RWPE1 (cell line): ENCODE results near the gene FBXW11.

Source experiments
- CTCF ChIA-PET: fragments of 350-600 bp; sonication (Branson Sonifier 250); formaldehyde crosslinking; extraction: SDS; loops from one replicate; lab custom pipeline; 2021; lab: Yijun Ruan, JAX
- POLR2A ChIA-PET: fragments of 400-600 bp; formaldehyde crosslinking; extraction: SDS; loops from one replicate; lab custom pipeline; 2020; ENCODE audit warnings: antibody characterized with exemption; ENCODE audit not compliant: low non-redundant PET; lab: Yijun Ruan, JAX
- DNase-seq: peaks from one replicate; pipeline ENCODE4 v3.0.0; 2012; ENCODE audit warnings: low spot score
- H3K27ac ChIP-seq: fragments of 450-650 bp; 2 replicates; pipeline ENCODE4 v1.5.1; 2017
- TF ChIP-seq, protein P1 (sequence below): fragments of 450-650 bp; conservative IDR thresholded peaks from 2 replicates; pipeline ENCODE4 v1.5.1; 2017; ENCODE audit warnings: low read depth, mild to moderate bottlenecking

Gene FBXW11

DNA sequence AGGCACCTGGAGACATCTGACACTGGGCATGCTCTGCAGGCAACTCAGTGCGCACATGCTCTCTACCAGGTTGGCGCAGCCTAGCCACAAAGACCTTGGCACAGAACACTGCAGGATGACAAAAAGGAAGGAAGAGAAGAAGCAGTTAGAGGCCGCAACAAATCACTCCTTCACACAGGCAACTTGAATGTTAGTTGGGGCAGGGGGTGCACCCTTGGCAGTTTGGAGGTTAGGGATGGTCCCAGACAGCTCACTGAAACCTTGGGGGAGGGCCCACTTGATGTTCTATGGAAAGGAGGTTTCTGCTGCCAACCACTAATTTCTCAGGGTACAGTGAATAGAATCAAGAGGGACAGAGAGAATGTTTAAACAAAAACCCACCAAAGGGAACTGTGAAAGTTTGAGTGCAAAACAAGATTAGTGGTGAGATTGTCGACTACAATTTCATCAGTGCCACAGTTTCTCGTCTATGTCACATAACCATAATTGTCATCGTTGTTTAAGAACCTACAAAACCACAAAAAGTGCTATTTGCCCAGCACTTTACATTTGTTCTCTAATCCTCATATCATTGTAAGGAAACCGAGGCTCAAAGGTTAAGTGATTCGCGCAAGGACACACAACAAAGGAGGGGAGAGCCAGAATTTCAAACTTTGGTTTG, 48.7 kb downstream of the FBXW11 start:
- POLR2A ChIA-PET, result interaction anchor here (0.6 kb wide), 1 partner anchor 43 kb away, joined by 7 read pairs; no protein-coding TSS in a partner anchor
- CTCF ChIA-PET, result no interaction called here

DNA sequence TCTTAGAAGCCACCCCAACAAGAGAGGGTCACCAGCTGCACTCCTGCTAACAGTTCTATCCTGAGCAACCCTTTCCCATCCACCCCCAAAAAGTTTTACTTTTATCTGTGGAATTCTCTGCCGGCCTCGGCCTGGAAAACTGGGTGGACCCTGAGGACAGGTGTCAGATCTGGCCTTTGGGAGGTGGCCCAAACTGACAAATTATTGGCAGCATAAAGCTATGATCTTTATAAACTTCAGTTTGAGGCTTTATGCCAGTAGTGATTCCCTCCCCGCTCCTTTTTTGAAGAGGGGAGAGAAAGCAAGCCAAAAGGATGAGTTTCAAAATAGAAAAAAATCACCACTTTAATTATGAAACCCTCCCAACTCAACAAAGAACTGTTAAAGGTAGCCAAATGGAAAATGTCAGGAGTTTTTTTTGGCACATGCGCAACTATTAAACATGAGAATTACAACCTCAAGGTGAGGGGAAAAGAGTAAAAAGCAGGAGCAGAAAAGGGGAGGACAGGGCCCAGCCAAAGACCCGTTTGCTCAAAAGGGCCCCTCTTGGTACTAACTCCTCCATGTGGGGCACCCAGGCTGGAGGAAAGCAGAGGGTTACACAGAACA, 49.4 kb downstream of the FBXW11 start:
- H3K27ac ChIP-seq, result peak overlapping the region; percentile 58
- TF ChIP-seq, protein P1, sequence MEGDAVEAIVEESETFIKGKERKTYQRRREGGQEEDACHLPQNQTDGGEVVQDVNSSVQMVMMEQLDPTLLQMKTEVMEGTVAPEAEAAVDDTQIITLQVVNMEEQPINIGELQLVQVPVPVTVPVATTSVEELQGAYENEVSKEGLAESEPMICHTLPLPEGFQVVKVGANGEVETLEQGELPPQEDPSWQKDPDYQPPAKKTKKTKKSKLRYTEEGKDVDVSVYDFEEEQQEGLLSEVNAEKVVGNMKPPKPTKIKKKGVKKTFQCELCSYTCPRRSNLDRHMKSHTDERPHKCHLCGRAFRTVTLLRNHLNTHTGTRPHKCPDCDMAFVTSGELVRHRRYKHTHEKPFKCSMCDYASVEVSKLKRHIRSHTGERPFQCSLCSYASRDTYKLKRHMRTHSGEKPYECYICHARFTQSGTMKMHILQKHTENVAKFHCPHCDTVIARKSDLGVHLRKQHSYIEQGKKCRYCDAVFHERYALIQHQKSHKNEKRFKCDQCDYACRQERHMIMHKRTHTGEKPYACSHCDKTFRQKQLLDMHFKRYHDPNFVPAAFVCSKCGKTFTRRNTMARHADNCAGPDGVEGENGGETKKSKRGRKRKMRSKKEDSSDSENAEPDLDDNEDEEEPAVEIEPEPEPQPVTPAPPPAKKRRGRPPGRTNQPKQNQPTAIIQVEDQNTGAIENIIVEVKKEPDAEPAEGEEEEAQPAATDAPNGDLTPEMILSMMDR, result no peak
- ChIA-PET CTCF (no interaction called here), POLR2A (interaction anchor here (0.6 kb wide), 1 partner anchor 42 kb away, joined by 7 read pairs; no protein-coding TSS in a partner anchor)
- DNase-seq, result no peak

More for the DNA sequence above, 48.7 kb downstream of the FBXW11 start:
- DNase-seq, result no peak
- TF ChIP-seq, protein P1, result no peak
- H3K27ac ChIP-seq, result peak overlapping the region; percentile 58

DNA sequence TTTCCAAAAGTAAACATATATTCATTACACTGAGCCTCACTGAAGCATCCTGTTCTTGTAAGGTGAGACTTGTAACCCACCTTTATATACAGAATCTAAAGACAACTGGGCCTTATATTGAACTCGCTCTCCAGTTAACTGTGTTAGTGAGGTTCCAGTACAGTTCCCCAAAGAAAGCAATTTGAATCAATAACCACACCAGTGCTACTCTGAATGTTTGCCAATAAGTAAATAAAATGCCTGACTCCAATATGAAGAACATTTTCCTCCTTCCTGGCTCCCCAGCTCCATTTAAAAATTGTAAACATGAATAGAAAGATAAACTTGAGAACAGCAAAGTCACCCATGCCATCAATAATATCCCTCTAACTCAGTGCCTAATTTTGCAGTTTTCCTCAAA, 50.1 kb downstream of the FBXW11 start:
- H3K27ac ChIP-seq, result no peak overlapping the region
- DNase-seq, result no peak
- TF ChIP-seq, protein P1, result no peak
- ChIA-PET POLR2A (no interaction called here), CTCF (no interaction called here)

DNA sequence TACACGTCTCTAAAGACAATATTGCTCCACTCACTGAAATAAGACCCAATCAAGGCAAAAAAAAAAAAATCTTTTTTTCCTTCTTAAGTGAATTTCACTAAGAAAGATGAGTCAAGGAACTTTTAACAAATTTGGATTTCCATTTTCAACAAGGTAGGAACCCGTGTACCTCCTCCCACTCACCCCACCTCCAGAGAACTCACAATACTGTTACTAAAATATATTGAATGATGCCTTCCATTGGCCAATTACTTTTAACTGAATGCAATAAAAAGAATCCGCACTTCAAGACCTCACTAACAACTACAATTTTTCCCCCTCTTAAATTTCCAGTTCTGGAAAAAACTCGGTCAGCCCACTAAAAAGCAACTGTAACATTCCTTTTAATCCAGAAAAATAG, 50.7 kb downstream of the FBXW11 start:
- no peak overlapping the region for H3K27ac ChIP-seq
- TF ChIP-seq, protein P1, result no peak
- ChIA-PET CTCF (no interaction called here), POLR2A (no interaction called here)
- no peak for DNase-seq

DNA sequence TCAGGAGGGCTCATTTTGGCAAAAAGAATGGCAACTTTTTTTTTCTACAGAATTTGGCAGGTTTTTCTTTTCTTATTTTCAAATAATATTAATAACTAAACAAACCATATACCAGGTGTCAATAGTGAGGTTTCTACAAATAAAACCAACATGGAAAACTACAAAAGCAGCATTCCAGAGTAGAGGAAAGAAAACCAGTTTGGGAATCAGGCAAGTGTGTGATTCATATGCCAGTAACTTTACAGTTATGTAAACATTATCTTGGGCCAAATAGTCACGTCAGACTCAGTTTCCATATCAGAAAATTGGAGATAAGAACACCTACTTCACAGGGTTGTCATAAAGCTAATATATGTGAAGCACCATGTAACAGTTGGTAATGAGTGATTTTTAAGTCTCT, 51.7 kb downstream of the FBXW11 start:
- CTCF ChIA-PET, result no interaction called here
- POLR2A ChIA-PET, result no interaction called here
- peak; percentile 65 for DNase-seq
- no peak overlapping the region for H3K27ac ChIP-seq
- TF ChIP-seq, protein P1, result no peak

DNA sequence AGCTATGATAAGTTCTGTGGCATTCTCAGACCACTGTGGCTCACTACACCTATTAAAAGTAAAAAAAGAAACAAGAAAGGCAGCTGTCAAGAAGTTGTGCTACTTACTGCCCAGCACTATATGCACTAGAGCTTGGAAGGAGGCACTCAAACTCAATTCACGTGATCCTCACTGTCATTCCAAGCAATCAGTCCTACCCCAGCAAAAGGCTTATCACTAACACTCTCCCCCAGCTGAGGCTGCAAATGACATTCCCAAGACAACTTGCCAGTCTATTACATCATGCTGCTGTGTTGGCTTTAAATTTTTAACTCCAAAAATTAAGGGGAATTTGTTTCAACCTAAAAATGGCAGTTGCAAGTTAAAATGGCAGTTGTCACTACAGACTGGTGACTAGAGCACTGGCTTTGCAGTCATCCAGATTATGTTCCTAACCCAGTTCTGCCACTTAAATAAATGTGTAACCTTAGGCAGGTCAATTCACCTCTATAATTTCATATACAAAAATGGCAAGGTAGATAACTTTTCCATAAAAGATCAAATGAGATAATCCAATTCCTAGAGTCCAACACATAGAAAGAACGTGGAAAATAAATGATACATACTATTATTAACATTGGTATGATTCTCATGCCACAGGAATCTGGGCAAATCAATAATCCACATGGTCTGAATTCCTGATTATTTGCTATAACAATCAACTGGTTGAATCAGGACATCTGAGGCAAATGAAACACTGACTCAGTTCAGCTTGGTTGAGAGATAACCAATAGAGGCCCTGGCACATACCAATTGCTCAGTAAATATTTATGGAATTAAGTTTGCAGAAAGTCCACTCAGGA, 52.4 kb downstream of the FBXW11 start:
- POLR2A ChIA-PET, result no interaction called here

More for the DNA sequence above, 52.4 kb downstream of the FBXW11 start:
- CTCF ChIA-PET, result interaction anchor here (1.3 kb wide), 1 partner anchor 22 kb away, joined by 3 read pairs; no protein-coding TSS in a partner anchor
- H3K27ac ChIP-seq, result no peak overlapping the region
- TF ChIP-seq, protein P1, result no peak
- peak; percentile 71 for DNase-seq
